RWPE2 (cell line): Measurements from ENCODE around the gene BCL2L2.

ENCODE experiments used
- ATAC-seq: fragments of 200-7000 bp; cut with Tn5 transposase; 3 replicates; pipeline ENCODE4 v1.9.1; 2021; ENCODE audit warnings: low read depth
- DNase-seq: peaks from one replicate; pipeline ENCODE4 v3.0.0-alpha.2; 2020; ENCODE audit warnings: low spot score
- H3K27ac ChIP-seq: fragments of 450-650 bp; 2 replicates; pipeline ENCODE4 v1.5.1; 2017; ENCODE audit warnings: mild to moderate bottlenecking; ENCODE audit not compliant: poor library complexity, severe bottlenecking
- H3K27me3 ChIP-seq: fragments of 250-450 bp; sonication (Bioruptor Pico); 2 replicates; pipeline ENCODE4 v1.5.1; 2021; ENCODE audit warnings: mild to moderate bottlenecking, moderate library complexity; ENCODE audit not compliant: insufficient read depth, poor library complexity, severe bottlenecking
- H3K36me3 ChIP-seq: fragments of 250-450 bp; sonication (Bioruptor Pico); 2 replicates; pipeline ENCODE4 v1.5.1; 2020; ENCODE audit warnings: low read depth, mild to moderate bottlenecking, moderate library complexity
- H3K4me1 ChIP-seq: fragments of 250-450 bp; sonication (Bioruptor Pico); 2 replicates; pipeline ENCODE4 v1.5.1; 2021; ENCODE audit warnings: mild to moderate bottlenecking, moderate library complexity; ENCODE audit not compliant: insufficient read depth, poor library complexity, severe bottlenecking
- H3K4me3 ChIP-seq: fragments of 250-450 bp; sonication (Bioruptor Pico); 2 replicates; pipeline ENCODE4 v1.5.1; 2021; ENCODE audit warnings: mild to moderate bottlenecking, moderate library complexity; ENCODE audit not compliant: severe bottlenecking
- H3K9me3 ChIP-seq: fragments of 250-450 bp; sonication (Bioruptor Pico); 2 replicates; pipeline ENCODE4 v1.5.1; 2021; ENCODE audit warnings: mild to moderate bottlenecking, moderate library complexity; ENCODE audit not compliant: severe bottlenecking
- TF ChIP-seq, protein P1 (sequence below): fragments of 450-650 bp; IDR thresholded peaks from one replicate; pipeline ENCODE4 v1.5.1; 2017; ENCODE audit warnings: mild to moderate bottlenecking, moderate library complexity; ENCODE audit not compliant: poor library complexity, severe bottlenecking

Gene BCL2L2

DNA sequence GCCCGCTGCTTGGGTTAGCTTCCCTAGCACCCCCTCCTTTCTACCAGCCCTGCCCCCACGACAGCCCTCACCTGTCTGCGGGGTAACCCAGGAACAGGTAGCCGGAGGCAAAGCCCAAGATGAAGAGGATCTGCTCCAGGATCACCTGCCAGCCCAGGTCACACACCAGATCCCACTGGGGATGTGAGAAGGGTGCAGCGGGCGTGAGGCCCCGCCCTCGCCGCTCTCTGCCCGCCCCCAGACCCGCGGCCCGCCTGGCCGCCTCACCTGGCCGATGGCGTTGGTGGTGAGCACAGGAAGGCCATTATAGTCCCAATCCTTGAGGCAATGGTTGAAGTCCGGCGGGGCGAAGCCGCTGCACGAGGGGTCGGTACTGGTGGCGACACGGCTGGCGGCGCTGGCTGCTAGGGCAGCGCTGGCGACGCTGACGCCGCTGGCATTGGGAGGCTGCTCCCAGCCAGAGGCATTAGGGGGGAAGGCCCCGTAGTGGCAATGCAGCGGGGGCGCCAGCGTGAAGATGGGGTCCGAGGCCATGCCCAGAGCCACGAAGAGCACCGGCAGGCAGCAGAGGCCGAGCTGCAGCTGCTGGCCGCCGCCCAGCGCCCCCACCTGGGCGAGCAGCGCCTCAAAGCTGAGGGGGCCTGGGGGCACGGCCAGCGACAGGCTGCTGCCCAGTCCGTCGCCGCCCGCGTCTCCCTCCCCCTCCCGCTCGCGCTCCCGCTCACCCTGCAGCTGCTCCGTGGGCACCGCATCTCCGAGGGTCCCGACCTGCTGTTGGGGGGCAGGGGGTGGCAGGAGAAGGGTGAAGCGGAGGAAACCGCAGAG, 45.3 kb downstream of the BCL2L2 start:
- H3K4me3 ChIP-seq, result peak overlapping the region; percentile 50
- no peak overlapping the region for H3K27ac ChIP-seq
- peak; percentile 6; the same call in 2 of the 3 replicates for ATAC-seq

DNA sequence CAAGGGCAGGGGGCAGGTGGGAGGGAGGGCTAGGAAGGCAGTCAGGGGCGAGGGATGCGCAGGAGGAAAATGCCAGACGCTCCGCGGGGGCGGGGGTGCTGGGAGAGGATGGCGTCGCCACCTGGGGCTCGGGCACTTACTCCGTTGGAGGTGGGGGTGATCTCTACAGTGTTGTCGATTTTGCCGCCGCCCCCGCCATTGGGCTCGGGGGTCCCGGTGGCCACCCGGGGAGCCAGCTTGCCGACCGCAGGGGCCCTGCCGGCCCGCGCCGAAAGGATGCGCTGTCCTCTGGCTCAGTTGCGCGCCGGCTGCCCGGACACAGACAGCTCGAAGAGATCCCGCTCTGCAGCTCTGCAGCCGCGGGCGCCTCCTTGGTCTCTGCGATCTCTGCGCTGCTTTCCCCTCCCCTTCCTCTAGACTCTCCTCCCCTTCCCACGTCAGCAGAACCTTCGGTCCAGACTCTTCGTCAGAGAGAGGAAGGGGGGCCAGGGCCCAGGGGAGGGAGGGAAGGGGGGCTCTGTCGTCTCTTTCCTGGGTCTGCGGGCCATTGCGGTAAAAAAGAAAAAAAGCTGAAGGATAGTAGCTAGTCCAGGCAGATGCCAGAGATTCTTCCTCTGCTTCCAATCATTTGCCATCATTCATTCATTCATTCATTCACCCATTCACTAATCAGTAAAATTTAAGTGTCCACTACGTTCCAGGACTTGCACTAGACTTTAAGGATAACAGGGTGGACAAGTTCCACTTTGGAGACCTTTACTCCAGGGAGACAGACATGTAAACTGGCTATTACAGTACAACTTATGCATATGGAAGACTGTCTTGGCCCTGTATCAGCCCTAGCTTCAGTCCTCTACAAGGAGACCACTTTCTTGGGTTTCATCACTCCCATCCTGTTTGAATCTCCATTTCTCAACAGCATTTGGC, 46.1 kb downstream of the BCL2L2 start, which contains the start of gene SLC22A17:
Gene SLC22A17 (minus strand): TSS at position 382 of the 927 bp plus-strand sequence.
- no peaks in the 10 kb centered on the region for H3K4me1 ChIP-seq
- H3K27me3 ChIP-seq, result no peaks in the 10 kb centered on the region
- peak within 1 kb of the TSS; percentile 50 for H3K4me3 ChIP-seq
- H3K36me3 ChIP-seq, result no peaks in the 10 kb centered on the region
- DNase-seq, result peak; percentile 82
- no peaks in the 10 kb centered on the region for H3K9me3 ChIP-seq
- ATAC-seq, result peak; percentile 90
- H3K27ac ChIP-seq, result no peak within 1 kb of the TSS
- TF ChIP-seq, protein P1, sequence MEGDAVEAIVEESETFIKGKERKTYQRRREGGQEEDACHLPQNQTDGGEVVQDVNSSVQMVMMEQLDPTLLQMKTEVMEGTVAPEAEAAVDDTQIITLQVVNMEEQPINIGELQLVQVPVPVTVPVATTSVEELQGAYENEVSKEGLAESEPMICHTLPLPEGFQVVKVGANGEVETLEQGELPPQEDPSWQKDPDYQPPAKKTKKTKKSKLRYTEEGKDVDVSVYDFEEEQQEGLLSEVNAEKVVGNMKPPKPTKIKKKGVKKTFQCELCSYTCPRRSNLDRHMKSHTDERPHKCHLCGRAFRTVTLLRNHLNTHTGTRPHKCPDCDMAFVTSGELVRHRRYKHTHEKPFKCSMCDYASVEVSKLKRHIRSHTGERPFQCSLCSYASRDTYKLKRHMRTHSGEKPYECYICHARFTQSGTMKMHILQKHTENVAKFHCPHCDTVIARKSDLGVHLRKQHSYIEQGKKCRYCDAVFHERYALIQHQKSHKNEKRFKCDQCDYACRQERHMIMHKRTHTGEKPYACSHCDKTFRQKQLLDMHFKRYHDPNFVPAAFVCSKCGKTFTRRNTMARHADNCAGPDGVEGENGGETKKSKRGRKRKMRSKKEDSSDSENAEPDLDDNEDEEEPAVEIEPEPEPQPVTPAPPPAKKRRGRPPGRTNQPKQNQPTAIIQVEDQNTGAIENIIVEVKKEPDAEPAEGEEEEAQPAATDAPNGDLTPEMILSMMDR, result peak; percentile 36

More for the DNA sequence above, 45.3 kb downstream of the BCL2L2 start:
- Histone ChIP-seq H3K9me3 (no peaks in the 10 kb centered on the region), H3K4me1 (no peaks in the 10 kb centered on the region), H3K27me3 (no peaks in the 10 kb centered on the region), H3K36me3 (no peaks in the 10 kb centered on the region)
- TF ChIP-seq, protein P1, result peak; percentile 47
- DNase-seq, result no peak

DNA sequence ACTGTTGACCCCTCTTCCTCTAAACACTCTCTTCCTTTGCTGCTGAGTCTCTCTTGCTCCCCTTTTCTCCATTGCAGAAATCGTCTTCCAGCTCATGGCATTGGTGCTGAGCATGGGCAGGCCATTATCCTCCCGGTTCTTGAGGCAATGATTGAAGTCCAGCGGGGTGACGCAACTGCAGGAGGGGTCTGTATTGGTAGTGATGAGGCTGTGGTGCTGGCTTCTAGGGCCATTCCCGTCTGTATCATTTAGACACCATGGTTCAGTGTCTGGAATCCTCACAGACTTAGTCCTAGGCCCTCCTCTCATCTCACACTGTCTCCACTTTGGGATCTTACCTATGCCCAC, 46.8 kb downstream of the BCL2L2 start:
- Histone ChIP-seq H3K9me3 (no peaks in the 10 kb centered on the region), H3K27me3 (no peaks in the 10 kb centered on the region), H3K4me1 (no peaks in the 10 kb centered on the region), H3K27ac (no peak overlapping the region), H3K36me3 (no peaks in the 10 kb centered on the region), H3K4me3 (no peak overlapping the region)
- DNase-seq (no peak), ATAC-seq (no peak)
- TF ChIP-seq, protein P1, result no peak

DNA sequence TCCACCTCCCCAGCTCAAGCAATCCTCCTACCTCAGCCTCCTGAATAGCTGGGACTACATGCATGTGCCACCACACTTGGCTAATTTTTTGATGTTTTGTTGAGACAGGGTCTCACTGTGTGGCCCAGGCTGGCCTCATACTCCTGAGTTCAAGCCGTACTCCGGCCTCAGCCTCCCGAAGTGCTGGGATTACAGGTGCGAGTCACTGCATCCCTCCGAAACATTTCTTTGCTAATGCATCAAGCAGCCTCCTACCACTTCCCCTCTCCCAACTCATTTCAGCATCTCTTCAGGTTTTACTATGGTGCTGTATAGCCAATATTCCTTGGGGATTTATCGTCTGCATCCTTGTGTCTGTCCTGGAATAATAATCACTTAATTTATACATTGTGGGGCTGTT, 48.4 kb downstream of the BCL2L2 start:
- no peaks in the 10 kb centered on the region for H3K27me3 ChIP-seq
- no peaks in the 10 kb centered on the region for H3K36me3 ChIP-seq
- H3K4me1 ChIP-seq, result no peaks in the 10 kb centered on the region
- H3K4me3 ChIP-seq, result no peak overlapping the region
- TF ChIP-seq, protein P1, result no peak
- no peak overlapping the region for H3K27ac ChIP-seq
- H3K9me3 ChIP-seq, result no peaks in the 10 kb centered on the region
- ATAC-seq (no peak), DNase-seq (no peak)
